GM12878 (cell line): ENCODE data around the gene CS. TPM values are rescaled to one million over a fixed set of nuclear protein-coding genes. Genes with fewer than 3 reads are reported as not detected.
A peak's percentile ranks its signal among the peaks of the same experiment; 100 is the strongest.

Experiments used
- ATAC-seq: fragments of 200-7000 bp; cut with Tn5 transposase; 3 replicates; pipeline ENCODE4 v1.9.1; 2020; ENCODE audit warnings: mild to moderate bottlenecking, moderate library complexity
- BruUV-seq: library from RNA; stranded (reverse); fragments of 400-500 nt; replicated peaks from 2 replicates; lab custom pipeline; 2021; lab: Mats Ljungman, UMichigan
- CTCF ChIA-PET: fragments of 300-600 bp; sonication (Branson Sonifier 250); formaldehyde crosslinking; extraction: SDS; loops from one replicate; lab custom pipeline; 2021; ENCODE audit warnings: inconsistent platforms; lab: Yijun Ruan, JAX
- POLR2A ChIA-PET: fragments of 350-600 bp; formaldehyde crosslinking; extraction: SDS; loops from one replicate; lab custom pipeline; 2021; ENCODE audit warnings: inconsistent platforms; lab: Charles Lee
- RAD21 ChIA-PET: fragments of 300-600 bp; sonication (Branson Sonifier 250); formaldehyde crosslinking; loops from one replicate; lab custom pipeline; 2023; ENCODE audit warnings: antibody characterized with exemption; ENCODE audit not compliant: unreplicated experiment; lab: Charles Lee
- SMC1A ChIA-PET: fragments of 300-600 bp; sonication (Branson Sonifier 250); formaldehyde crosslinking; loops from one replicate; lab custom pipeline; 2023; ENCODE audit not compliant: unreplicated experiment, uncharacterized antibody; lab: Charles Lee
- DNase-seq: peaks from one replicate; pipeline ENCODE4 v3.0.0-alpha.2; 2011; ENCODE audit warnings: low read depth, low spot score
- FAIRE-seq: peaks from 3 replicates; lab custom pipeline; 2011; peaks lifted over from hg19 to GRCh38; lab: Jason Lieb, UNC
- H2AFZ ChIP-seq: 2 replicates; pipeline ENCODE4 v1.6.0; 2011; ENCODE audit warnings: low read depth, low read length, control low read depth; ENCODE audit not compliant: control insufficient read depth
- H3K27ac ChIP-seq: 2 replicates; pipeline ENCODE4 v1.5.1; 2011; ENCODE audit warnings: control low read depth; ENCODE audit not compliant: control insufficient read depth, insufficient read depth
- H3K27me3 ChIP-seq, 2 experiments: replicated peaks in 1 of 2; 2 replicates each; pipeline versions ENCODE4 v1.6.0 to v1.6.1; 2011; ENCODE audit warnings: low read length in 1 of 2; ENCODE audit not compliant: control insufficient read depth in 2 of 2, insufficient read depth in 2 of 2
- H3K36me3 ChIP-seq, 2 experiments: 2 replicates each; pipeline ENCODE4 v1.5.1; 2011; ENCODE audit warnings: low read length in 1 of 2; ENCODE audit not compliant: control insufficient read depth in 2 of 2, insufficient read depth in 2 of 2
- H3K4me1 ChIP-seq: 2 replicates; pipeline ENCODE4 v1.6.1; 2011; ENCODE audit warnings: mild to moderate bottlenecking, low read length, moderate library complexity, mixed read lengths; ENCODE audit not compliant: control insufficient read depth, insufficient read depth
- H3K4me2 ChIP-seq: 2 replicates; pipeline ENCODE4 v1.6.0; 2011; ENCODE audit warnings: control low read depth; ENCODE audit not compliant: control insufficient read depth, insufficient read depth
- H3K4me3 ChIP-seq: fragments of 200-600 bp; sonication (generic); 2 replicates; pipeline ENCODE4 v1.5.1; 2016
- H3K79me2 ChIP-seq: 2 replicates; pipeline ENCODE4 v1.6.0; 2011; ENCODE audit warnings: low read length; ENCODE audit not compliant: control insufficient read depth, insufficient read depth
- H3K9ac ChIP-seq: 2 replicates; pipeline ENCODE4 v1.8.0; 2011; ENCODE audit warnings: low read length, control low read depth, mixed read lengths; ENCODE audit not compliant: control insufficient read depth, insufficient read depth
- H3K9me3 ChIP-seq: replicated peaks from 3 replicates; pipeline ENCODE4 v1.5.1; 2011; ENCODE audit warnings: mild to moderate bottlenecking, low read length; ENCODE audit not compliant: control insufficient read depth, insufficient read depth
- H4K20me1 ChIP-seq: 2 replicates; pipeline ENCODE4 v1.6.0; 2011; ENCODE audit not compliant: control insufficient read depth, insufficient read depth
- BMI1 ChIP-seq: fragments of 450-650 bp; IDR thresholded peaks from 2 replicates; pipeline ENCODE4 v1.6.1; 2016; ENCODE audit warnings: mild to moderate bottlenecking, moderate library complexity, borderline replicate concordance
- CREM ChIP-seq: IDR thresholded peaks from 2 replicates; pipeline ENCODE4 v1.6.1; 2014; ENCODE audit warnings: antibody characterized with exemption, low read depth
- IKZF2 ChIP-seq, 2 experiments: fragments of 450-650 bp; IDR thresholded peaks; 2 replicates each; pipeline ENCODE4 v1.6.1; 2017; ENCODE audit warnings: mild to moderate bottlenecking in 2 of 2, moderate library complexity in 2 of 2
- NR2F1 ChIP-seq: fragments of 450-650 bp; conservative IDR thresholded peaks from 2 replicates; pipeline ENCODE4 v1.6.1; 2017; ENCODE audit warnings: mild to moderate bottlenecking
- POLR2AphosphoS5 ChIP-seq: IDR thresholded peaks from 2 replicates; pipeline ENCODE4 v1.6.1; 2011; ENCODE audit warnings: mild to moderate bottlenecking, low read length, inconsistent platforms
- WGBS: methylation state at CpG from one replicate; pipeline ENCODE4 v1.1.6; 2016; ENCODE audit warnings: low lambda C conversion rate; ENCODE audit not compliant: insufficient replicate concordance, insufficient coverage; ENCODE audit errors: missing lambda C conversion rate; 5-methylcytosine and 5-hydroxymethylcytosine counted together
- in situ Hi-C: fragments of 300-500 bp; cut with MboI; formaldehyde crosslinking; loops from 9 replicates; pipeline ENCODE4 v1.14.3; 2018; ENCODE audit warnings: mixed read lengths
- intact Hi-C: fragments of 100-400 bp; cut with micrococcal nuclease; formaldehyde crosslinking; loops from one replicate; pipeline ENCODE4 v1.14.2; 2022; ENCODE audit not compliant: unreplicated experiment
- polyA plus RNA-seq, 11 experiments: library from polyadenylated mRNA; depleted of rRNA in 4 of 11; unstranded in 6 of 11; stranded (reverse) in 5 of 11; fragments of >200 nt; fragmentation: Nextera tagmentation in 4 of 11; fragmentation: Illumina TruSeq in 1 of 11; extraction: Ambion mirVana in 4 of 11; extraction: Trizol in 1 of 11; gene quantifications; 1 replicate in 1 of 11; 2 replicates in 10 of 11; pipeline versions ENCODE4 v1.2.1 to v1.2.3, GENCODE V29; 2011 to 2016; ENCODE audit warnings: inconsistent platforms in 2 of 11, missing spikeins in 2 of 11, low read depth in 1 of 11
- total RNA-seq, 4 experiments: library from RNA; depleted of rRNA in 3 of 4; stranded (reverse); fragments of >200 nt in 3 of 4; fragmentation: Illumina TruSeq in 1 of 4; extraction: Trizol in 1 of 4; gene quantifications; 2 replicates each; pipeline versions ENCODE4 v1.2.1 to v1.2.3, GENCODE V29; 2013 to 2021

The CS gene
- total and polyA plus RNA-seq, 10 of the 15 experiments (the other 5 are each of a cell fraction or from before 2014, with no cell fraction given) = 64.9 to 276 (median 139) TPM

DNA sequence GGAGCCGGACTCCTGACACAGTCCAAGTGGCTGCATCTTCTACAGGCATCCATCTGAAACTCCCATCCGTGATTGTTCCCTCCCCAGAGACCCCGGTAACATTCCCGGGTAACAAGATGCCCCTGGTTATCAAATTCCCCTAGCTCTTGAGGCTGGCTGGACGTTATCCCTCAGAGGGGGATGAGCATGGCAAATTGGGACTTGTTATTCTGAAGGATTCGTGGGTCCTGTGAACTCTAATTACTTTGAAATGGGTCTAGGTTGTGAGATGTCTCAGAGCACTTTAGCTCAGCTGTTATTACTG lies 34.3 kb upstream of the CS start:
- TSS peak; percentile 98 for BruUV-seq
- WGBS = 0% methylated on average over 6 of the region's 6 CpGs
- ChIA-PET CTCF (interaction anchor here (0.8 to 1.4 kb wide), 2 partner anchors 126 to 129 kb away, joined by 3 to 7 read pairs; no protein-coding TSS in a partner anchor), RAD21 (interaction anchor here (2.1 kb wide), 1 partner anchor 115 kb away, joined by 4 read pairs; the partner anchor contains the start of gene TIMELESS), POLR2A (interaction anchor here (0.6 to 11.4 kb wide), 4 partner anchors 26 to 239 kb away, joined by 3 to 140 read pairs (median 10); partner anchors contain the start of genes APOF, RNF41 and STAT2), SMC1A (interaction anchor here (0.9 to 2.7 kb wide), 4 partner anchors 25 to 130 kb away, joined by 3 to 22 read pairs (median 6); partner anchors contain the start of genes STAT2 and TIMELESS)
- TF ChIP-seq NR2F1 (0 out of 2 replicates have a peak, but pooled peaks have one; percentile 23), BMI1 (no peak), CREM (no peak), POLR2AphosphoS5 (peak; percentile 57; the same call in 1 of the 2 replicates), IKZF2 (IDR thresholded peaks at IDR 0.05) (peak in 1 of 2 experiments; percentile 2; a peak in 1 of 4 replicates)
- no peak for DNase-seq
- Histone ChIP-seq H3K27ac (peak overlapping the region; percentile 99), H3K9me3 (no peaks in the 10 kb centered on the region), H4K20me1 (no peaks in the 10 kb centered on the region), H3K9ac (peak overlapping the region; percentile 99), H3K79me2 (peaks cover 14% of the 10 kb centered on the region), H3K4me2 (peak overlapping the region; percentile 89), H3K27me3 (no peaks in the 10 kb centered on the region), H3K4me3 (peak overlapping the region; percentile 97), H2AFZ (peak overlapping the region; percentile 76), H3K4me1 (peaks cover 30% of the 10 kb centered on the region), H3K36me3 (no peaks in the 10 kb centered on the region)
- intact Hi-C loops (loop anchor here (1.0 to 5.0 kb wide), 3 partner anchors 18 to 144 kb away; no protein-coding TSS in a partner anchor), in situ Hi-C loops (no loop called here)
- FAIRE-seq = peak; percentile 38
- no peak for ATAC-seq
